HepG2 (cell line): ENCODE measurements around the gene GSPT1. TPM values are rescaled to one million over a fixed set of nuclear protein-coding genes. Genes with fewer than 3 reads are reported as not detected.

Experiments
- ATAC-seq: fragments of 200-7000 bp; cut with Tn5 transposase; 3 replicates; pipeline ENCODE4 v1.9.1; 2020; ENCODE audit warnings: mild to moderate bottlenecking, moderate library complexity
- BruUV-seq: library from RNA; stranded (reverse); fragments of 400-500 nt; replicated peaks from 2 replicates; lab custom pipeline; 2021; lab: Mats Ljungman, UMichigan
- CTCF ChIA-PET: fragments of 300-600 bp; formaldehyde crosslinking; extraction: SDS; loops from one replicate; lab custom pipeline; 2021; ENCODE audit warnings: low total read pairs, inconsistent platforms, low intra/inter-chr PET ratio; lab: Yijun Ruan, JAX
- POLR2A ChIA-PET: fragments of 350-600 bp; sonication (Branson Sonifier 250); formaldehyde crosslinking; loops from one replicate; lab custom pipeline; 2020; ENCODE audit warnings: antibody characterized with exemption, inconsistent platforms; lab: Yijun Ruan, JAX
- DNase-seq: peaks from one replicate; pipeline ENCODE4 v3.0.0-alpha.2; 2015; ENCODE audit warnings: low spot score
- FAIRE-seq: peaks from 3 replicates; lab custom pipeline; 2011; peaks lifted over from hg19 to GRCh38; lab: Jason Lieb, UNC
- H2AFZ ChIP-seq: one replicate; pipeline ENCODE4 v1.6.1; 2011; ENCODE audit warnings: low read length, inconsistent platforms
- H3K27ac ChIP-seq: fragments of 300-600 bp; 3 replicates; pipeline ENCODE4 v1.8.0; 2011; ENCODE audit warnings: mixed run types, mild to moderate bottlenecking, mixed read lengths, low read length, inconsistent platforms; ENCODE audit not compliant: insufficient read depth; ENCODE audit errors: extremely low read length
- H3K27me3 ChIP-seq, 2 experiments: fragments of 200-600 bp in 1 of 2; 2 replicates in 1 of 2; 3 replicates in 1 of 2; pipeline versions ENCODE4 v1.6.0 to v1.8.0; 2011; ENCODE audit warnings: low read length in 2 of 2, mild to moderate bottlenecking in 2 of 2, moderate library complexity in 2 of 2, inconsistent platforms in 1 of 2; ENCODE audit not compliant: insufficient read depth in 2 of 2, control insufficient read depth in 1 of 2
- H3K36me3 ChIP-seq, 2 experiments: fragments of 200-600 bp in 1 of 2; replicated peaks in 1 of 2; 2 replicates in 1 of 2; 3 replicates in 1 of 2; pipeline versions ENCODE4 v1.5.1 to v1.8.0; 2011; ENCODE audit warnings: low read length in 2 of 2, inconsistent platforms in 1 of 2; ENCODE audit not compliant: insufficient read depth in 2 of 2, control insufficient read depth in 1 of 2
- H3K4me1 ChIP-seq: 2 replicates; pipeline ENCODE4 v1.5.1; 2012; ENCODE audit warnings: low read length, inconsistent platforms; ENCODE audit not compliant: insufficient read depth
- H3K4me2 ChIP-seq: 2 replicates; pipeline ENCODE4 v1.6.0; 2011; ENCODE audit warnings: low read depth, low read length, inconsistent platforms
- H3K4me3 ChIP-seq, 3 experiments: fragments of 200-600 bp in 1 of 3; sonication (generic), shearing (Covaris generic) in 1 of 3; replicated peaks in 1 of 3; 2 replicates each; pipeline ENCODE4 v1.5.1; 2011 to 2016; ENCODE audit warnings: low read length in 3 of 3, inconsistent platforms in 2 of 3, low read depth in 2 of 3, mild to moderate bottlenecking in 2 of 3, control low read depth in 1 of 3, mixed read lengths in 1 of 3; ENCODE audit not compliant: insufficient read depth in 1 of 3
- H3K79me2 ChIP-seq: one replicate; pipeline ENCODE4 v1.6.1; 2011; ENCODE audit warnings: low read length, inconsistent platforms; ENCODE audit not compliant: insufficient read depth
- H3K9ac ChIP-seq: 2 replicates; pipeline ENCODE4 v1.6.0; 2011; ENCODE audit warnings: mild to moderate bottlenecking, low read depth, low read length, inconsistent platforms; ENCODE audit not compliant: insufficient read depth
- H3K9me3 ChIP-seq: 2 replicates; pipeline ENCODE4 v1.5.1; 2012; ENCODE audit warnings: mild to moderate bottlenecking, low read length
- H4K20me1 ChIP-seq: 2 replicates; pipeline ENCODE4 v1.6.0; 2011; ENCODE audit warnings: inconsistent platforms, mild to moderate bottlenecking, low read length, moderate library complexity; ENCODE audit not compliant: insufficient read depth
- DR1 ChIP-seq: sonication (generic); formaldehyde crosslinking; IDR thresholded peaks from 2 replicates; pipeline ENCODE4 v1.8.0; 2021; ENCODE audit warnings: mild to moderate bottlenecking, missing genetic modification reagents, inconsistent platforms
- HDAC1 ChIP-seq: sonication (generic); formaldehyde crosslinking; IDR thresholded peaks from 2 replicates; pipeline ENCODE4 v1.5.1; 2020; ENCODE audit warnings: mild to moderate bottlenecking, missing genetic modification reagents
- NR2C2 ChIP-seq: sonication (generic); formaldehyde crosslinking; IDR thresholded peaks from 2 replicates; pipeline ENCODE4 v1.4.0; 2020; ENCODE audit warnings: missing genetic modification reagents, mild to moderate bottlenecking, moderate library complexity, borderline replicate concordance
- PAX8 ChIP-seq: sonication (generic); formaldehyde crosslinking; IDR thresholded peaks from 2 replicates; pipeline ENCODE4 v1.8.0; 2022; ENCODE audit warnings: mild to moderate bottlenecking, missing genetic modification reagents, borderline replicate concordance
- RAD51 ChIP-seq: fragments of 450-650 bp; IDR thresholded peaks from 2 replicates; pipeline ENCODE4 v1.6.1; 2016; ENCODE audit warnings: borderline replicate concordance
- RBM39 ChIP-seq: fragments of 200-400 bp; formaldehyde crosslinking; IDR thresholded peaks from one replicate; pipeline ENCODE4 v1.6.1; 2018; ENCODE audit warnings: antibody characterized with exemption, mild to moderate bottlenecking, low read depth, low read length; ENCODE audit not compliant: poor library complexity, severe bottlenecking
- RCOR2 ChIP-seq: IDR thresholded peaks from 2 replicates; pipeline ENCODE4 v1.6.1; 2016; ENCODE audit warnings: missing biosample characterization, missing genetic modification reagents
- SATB2 ChIP-seq: sonication (generic); formaldehyde crosslinking; IDR thresholded peaks from 2 replicates; pipeline ENCODE4 v1.5.0; 2020; ENCODE audit warnings: missing genetic modification reagents
- SUZ12 ChIP-seq: fragments of 150-350 bp; IDR thresholded peaks from 2 replicates; pipeline ENCODE4 v1.6.1; 2014; ENCODE audit warnings: low read depth, low read length
- ZFY ChIP-seq: sonication (generic); formaldehyde crosslinking; IDR thresholded peaks from 2 replicates; pipeline ENCODE4 v1.4.0; 2020; ENCODE audit warnings: missing genetic modification reagents
- ZNF263 ChIP-seq: sonication (generic); formaldehyde crosslinking; IDR thresholded peaks from 2 replicates; pipeline ENCODE4 v1.4.0; 2020; ENCODE audit warnings: missing genetic modification reagents
- ZNF44 ChIP-seq: sonication (generic); formaldehyde crosslinking; IDR thresholded peaks from 2 replicates; pipeline ENCODE4 v1.5.1; 2020; ENCODE audit warnings: mild to moderate bottlenecking, missing genetic modification reagents
- ZNF672 ChIP-seq: sonication (generic); formaldehyde crosslinking; IDR thresholded peaks from 2 replicates; pipeline ENCODE4 v1.8.1; 2022; ENCODE audit warnings: missing genetic modification reagents
- ZNF781 ChIP-seq: sonication (generic); formaldehyde crosslinking; IDR thresholded peaks from 2 replicates; pipeline ENCODE4 v1.5.1; 2020; ENCODE audit warnings: borderline replicate concordance, mild to moderate bottlenecking, missing genetic modification reagents; ENCODE audit errors: not compliant biosample characterization
- ZNF878 ChIP-seq: sonication (generic); formaldehyde crosslinking; IDR thresholded peaks from 2 replicates; pipeline ENCODE4 v1.8.1; 2023; ENCODE audit warnings: mild to moderate bottlenecking, missing genetic modification reagents, moderate library complexity
- ZSCAN29 ChIP-seq: sonication (generic); formaldehyde crosslinking; conservative IDR thresholded peaks from 2 replicates; pipeline ENCODE4 v1.4.0; 2020; ENCODE audit warnings: mild to moderate bottlenecking, missing genetic modification reagents
- WGBS: methylation state at CpG from one replicate; pipeline ENCODE4 v1.1.6; 2017; ENCODE audit warnings: low lambda C conversion rate; 5-methylcytosine and 5-hydroxymethylcytosine counted together
- in situ Hi-C: cut with HindIII; loops from 2 replicates; pipeline ENCODE4 v1.10.0; 2017; ENCODE audit warnings: low pct_unique_long_range_greater_than_20kb; ENCODE audit not compliant: extremely low pct_ligation_motif_present
- intact Hi-C: fragments of 100-400 bp; cut with micrococcal nuclease; formaldehyde crosslinking; loops from one replicate; pipeline ENCODE4 v1.10.0; 2022; ENCODE audit not compliant: unreplicated experiment
- polyA plus RNA-seq, 8 experiments: library from polyadenylated mRNA; depleted of rRNA in 3 of 8; stranded (reverse) in 7 of 8; unstranded in 1 of 8; fragments of >200 nt; fragmentation: Illumina TruSeq in 4 of 8; extraction: Trizol in 4 of 8; gene quantifications; 2 replicates each; pipeline versions ENCODE4 v1.2.1 to v1.2.3, GENCODE V29; 2011 to 2016; ENCODE audit warnings: low read depth in 4 of 8, missing spikeins in 1 of 8, mixed read lengths in 1 of 8; ENCODE audit not compliant: insufficient read depth in 1 of 8
- total RNA-seq, 5 experiments: library from RNA; depleted of rRNA; stranded (reverse); fragments of >200 nt; fragmentation: Illumina TruSeq; extraction: Trizol; gene quantifications; 2 replicates each; pipeline ENCODE4 v1.2.3, GENCODE V29; 2016; ENCODE audit warnings: low read depth in 1 of 5
- TF ChIP-seq, protein P1 (sequence below): sonication (generic); formaldehyde crosslinking; IDR thresholded peaks from 2 replicates; pipeline ENCODE4 v1.4.0; 2020; ENCODE audit warnings: mild to moderate bottlenecking, low read depth, missing genetic modification reagents
- TF ChIP-seq, protein P2 (sequence below): sonication (generic); formaldehyde crosslinking; IDR thresholded peaks from 2 replicates; pipeline ENCODE4 v1.5.1; 2020; ENCODE audit warnings: missing genetic modification reagents, mild to moderate bottlenecking, borderline replicate concordance

GSPT1 gene
- total and polyA plus RNA-seq, 2 of the 13 experiments (the other 11 are each of a cell fraction or from before 2014, with no cell fraction given), result 120 to 316 TPM

GRCh38 chr16:11957591-11958395, 42.0 kb upstream of the GSPT1 start:
- POLR2A ChIA-PET, result interaction anchor here (0.6 kb wide), 1 partner anchor 101 kb away, joined by 3 read pairs; no protein-coding TSS in a partner anchor
- intact Hi-C loops, result no loop called here

More at GRCh38 chr16:11957591-11958395, 42.0 kb upstream of the GSPT1 start:
- Histone ChIP-seq H3K9me3 (no peaks in the 10 kb centered on the region), H3K36me3 (no peaks in the 10 kb centered on the region), H3K9ac (no peak overlapping the region), H3K27me3 (peaks cover 2 to 11% of the 10 kb centered on the region in 2 experiments; a peak in 2 of 5 replicates), H3K4me3 (no peak overlapping the region), H4K20me1 (no peaks in the 10 kb centered on the region), H3K79me2 (no peaks in the 10 kb centered on the region), H3K27ac (no peak overlapping the region), H3K4me2 (no peak overlapping the region), H2AFZ (no peak overlapping the region), H3K4me1 (peaks cover 38% of the 10 kb centered on the region)
- no TSS peak for BruUV-seq
- CTCF ChIA-PET, result no interaction called here
- TF ChIP-seq ZSCAN29 (no peak), SUZ12 (no peak), RAD51 (no peak), ZNF263 (CRISPR knock-in tag) (no peak), DR1 (CRISPR knock-in tag) (no peak), ZNF44 (CRISPR knock-in tag) (no peak), RBM39 (no peak), RCOR2 (no peak), SATB2 (CRISPR knock-in tag) (no peak), ZNF672 (no peak), PAX8 (CRISPR knock-in tag) (no peak), NR2C2 (no peak), ZNF878 (CRISPR knock-in tag) (no peak), ZNF781 (CRISPR knock-in tag) (no peak), HDAC1 (CRISPR knock-in tag) (no peak), ZFY (CRISPR knock-in tag) (no peak)
- TF ChIP-seq, protein P1, sequence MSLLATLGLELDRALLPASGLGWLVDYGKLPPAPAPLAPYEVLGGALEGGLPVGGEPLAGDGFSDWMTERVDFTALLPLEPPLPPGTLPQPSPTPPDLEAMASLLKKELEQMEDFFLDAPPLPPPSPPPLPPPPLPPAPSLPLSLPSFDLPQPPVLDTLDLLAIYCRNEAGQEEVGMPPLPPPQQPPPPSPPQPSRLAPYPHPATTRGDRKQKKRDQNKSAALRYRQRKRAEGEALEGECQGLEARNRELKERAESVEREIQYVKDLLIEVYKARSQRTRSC, result no peak
- TF ChIP-seq, protein P2, sequence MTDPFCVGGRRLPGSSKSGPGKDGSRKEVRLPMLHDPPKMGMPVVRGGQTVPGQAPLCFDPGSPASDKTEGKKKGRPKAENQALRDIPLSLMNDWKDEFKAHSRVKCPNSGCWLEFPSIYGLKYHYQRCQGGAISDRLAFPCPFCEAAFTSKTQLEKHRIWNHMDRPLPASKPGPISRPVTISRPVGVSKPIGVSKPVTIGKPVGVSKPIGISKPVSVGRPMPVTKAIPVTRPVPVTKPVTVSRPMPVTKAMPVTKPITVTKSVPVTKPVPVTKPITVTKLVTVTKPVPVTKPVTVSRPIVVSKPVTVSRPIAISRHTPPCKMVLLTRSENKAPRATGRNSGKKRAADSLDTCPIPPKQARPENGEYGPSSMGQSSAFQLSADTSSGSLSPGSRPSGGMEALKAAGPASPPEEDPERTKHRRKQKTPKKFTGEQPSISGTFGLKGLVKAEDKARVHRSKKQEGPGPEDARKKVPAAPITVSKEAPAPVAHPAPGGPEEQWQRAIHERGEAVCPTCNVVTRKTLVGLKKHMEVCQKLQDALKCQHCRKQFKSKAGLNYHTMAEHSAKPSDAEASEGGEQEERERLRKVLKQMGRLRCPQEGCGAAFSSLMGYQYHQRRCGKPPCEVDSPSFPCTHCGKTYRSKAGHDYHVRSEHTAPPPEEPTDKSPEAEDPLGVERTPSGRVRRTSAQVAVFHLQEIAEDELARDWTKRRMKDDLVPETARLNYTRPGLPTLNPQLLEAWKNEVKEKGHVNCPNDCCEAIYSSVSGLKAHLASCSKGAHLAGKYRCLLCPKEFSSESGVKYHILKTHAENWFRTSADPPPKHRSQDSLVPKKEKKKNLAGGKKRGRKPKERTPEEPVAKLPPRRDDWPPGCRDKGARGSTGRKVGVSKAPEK (CRISPR knock-in tag), result no peak
- FAIRE-seq (no peak), ATAC-seq (no peak), DNase-seq (no peak)
- in situ Hi-C loops, result no loop called here
- 55% methylated on average over 10 of the region's 10 CpGs for WGBS
